KMS-11 (cell line): ENCODE measurements around the gene FSD2.
"Not testable (repeated sequence)": the region's sequence is repeated elsewhere in the genome, so short reads cannot be mapped to it uniquely, and the experiment has no call there.

ENCODE experiments used
- H2AFZ ChIP-seq: fragments of 200-600 bp; sonication (generic); 2 replicates; pipeline ENCODE4 v1.6.1; 2016; ENCODE audit warnings: antibody characterized with exemption, mixed run types, low read depth
- H3K27ac ChIP-seq: fragments of 200-600 bp; sonication (generic); 2 replicates; pipeline ENCODE4 v1.6.1; 2016; ENCODE audit warnings: mild to moderate bottlenecking, mixed run types
- H3K27me3 ChIP-seq: fragments of 200-600 bp; sonication (generic); 2 replicates; pipeline ENCODE4 v1.6.1; 2017; ENCODE audit warnings: mild to moderate bottlenecking, low read depth, mixed run types, moderate library complexity; ENCODE audit not compliant: insufficient read depth
- H3K36me3 ChIP-seq: fragments of 200-600 bp; sonication (generic); 2 replicates; pipeline ENCODE4 v1.6.1; 2017; ENCODE audit warnings: mild to moderate bottlenecking, mixed run types; ENCODE audit not compliant: insufficient read depth
- H3K4me1 ChIP-seq: fragments of 200-600 bp; sonication (generic); 2 replicates; pipeline ENCODE4 v1.6.1; 2016; ENCODE audit warnings: mild to moderate bottlenecking, low read depth, mixed run types; ENCODE audit not compliant: poor library complexity, severe bottlenecking
- H3K4me2 ChIP-seq: fragments of 200-600 bp; sonication (generic); 2 replicates; pipeline ENCODE4 v1.7.0; 2016; ENCODE audit warnings: mild to moderate bottlenecking, mixed run types
- H3K4me3 ChIP-seq: fragments of 200-600 bp; sonication (generic); IDR thresholded peaks from 2 replicates; pipeline ENCODE4 v1.6.1; 2017; ENCODE audit warnings: low read depth, low read length, mixed read lengths; ENCODE audit not compliant: insufficient read depth
- H3K79me2 ChIP-seq: fragments of 200-600 bp; sonication (generic); 2 replicates; pipeline ENCODE4 v1.6.1; 2016; ENCODE audit warnings: low read depth, mixed run types; ENCODE audit not compliant: insufficient read depth
- H3K9ac ChIP-seq: fragments of 200-600 bp; sonication (generic); 2 replicates; pipeline ENCODE4 v1.6.1; 2016; ENCODE audit warnings: mild to moderate bottlenecking, mixed run types
- H4K20me1 ChIP-seq: fragments of 200-600 bp; sonication (generic); 2 replicates; pipeline ENCODE4 v1.6.1; 2016; ENCODE audit warnings: mild to moderate bottlenecking, mixed run types; ENCODE audit not compliant: insufficient read depth
- CTCF ChIP-seq: fragments of 200-600 bp; sonication (generic); conservative IDR thresholded peaks from 2 replicates; pipeline ENCODE4 v1.6.1; 2017; ENCODE audit warnings: low read depth, mild to moderate bottlenecking, antibody characterized with exemption, low read length, moderate library complexity, mixed read lengths

Gene FSD2

DNA sequence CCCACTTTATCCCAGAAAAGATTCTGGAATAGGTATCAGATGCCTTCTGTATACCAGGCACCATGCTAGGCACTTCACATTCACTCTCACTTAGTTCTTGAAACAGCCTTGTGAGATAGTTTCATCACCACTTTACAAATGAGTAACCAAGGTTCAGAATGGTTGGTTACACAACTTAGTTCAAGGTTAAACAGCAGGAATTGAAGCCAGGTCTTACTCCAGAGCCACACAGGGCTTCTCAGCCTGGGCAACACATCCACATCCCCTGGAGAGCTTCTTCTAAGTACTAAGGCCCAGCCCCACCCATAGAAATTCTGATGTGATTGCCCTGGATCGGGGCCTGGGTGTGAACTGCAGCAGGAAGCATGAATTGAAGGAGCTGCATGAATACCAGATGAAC, 22.2 kb upstream of the FSD2 start:
- Histone ChIP-seq H3K9ac (no peak overlapping the region), H3K4me2 (no peak overlapping the region)
- TF ChIP-seq CTCF = no peak

GRCh38 chr15:82823049-82823448, 17.2 kb upstream of the FSD2 start:
- H2AFZ ChIP-seq = no peak overlapping the region
- H3K4me2 ChIP-seq = no peak overlapping the region
- H3K4me1 ChIP-seq = no peaks in the 10 kb centered on the region
- H4K20me1 ChIP-seq = no peaks in the 10 kb centered on the region
- H3K36me3 ChIP-seq = no peaks in the 10 kb centered on the region
- no peaks in the 10 kb centered on the region for H3K27me3 ChIP-seq
- TF ChIP-seq CTCF = no peak
- H3K9ac ChIP-seq = no peak overlapping the region
- no peak overlapping the region for H3K4me3 ChIP-seq
- H3K27ac ChIP-seq = no peak overlapping the region
- H3K79me2 ChIP-seq = no peaks in the 10 kb centered on the region

More for the DNA sequence above, 22.2 kb upstream of the FSD2 start:
- H3K27me3 ChIP-seq = no peaks in the 10 kb centered on the region
- no peak overlapping the region for H2AFZ ChIP-seq
- H3K79me2 ChIP-seq = no peaks in the 10 kb centered on the region
- H4K20me1 ChIP-seq = no peaks in the 10 kb centered on the region
- no peaks in the 10 kb centered on the region for H3K36me3 ChIP-seq
- no peak overlapping the region for H3K4me3 ChIP-seq
- no peak overlapping the region for H3K27ac ChIP-seq
- no peaks in the 10 kb centered on the region for H3K4me1 ChIP-seq

DNA sequence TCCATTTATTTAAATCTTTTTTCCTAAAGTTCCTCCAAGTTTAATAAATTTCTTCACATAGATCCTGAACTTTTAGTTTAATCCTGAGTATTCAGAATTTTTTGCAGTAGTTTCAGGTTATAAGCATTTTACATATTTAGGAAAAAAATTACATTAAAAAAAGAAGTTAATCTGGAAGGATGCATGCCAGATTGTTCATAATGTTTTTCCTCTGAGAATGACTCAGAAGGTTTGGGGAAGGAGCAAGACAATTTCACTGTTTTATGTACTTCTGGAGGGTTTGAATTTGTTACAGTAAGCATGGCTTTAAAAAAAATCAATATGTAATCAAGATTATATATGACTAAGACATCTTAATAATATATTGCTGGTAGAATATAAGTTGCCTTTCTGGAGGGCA, 16.0 kb upstream of the FSD2 start:
- H3K79me2 ChIP-seq, H3K27me3 ChIP-seq, H3K4me1 ChIP-seq, H3K9ac ChIP-seq, H3K4me2 ChIP-seq, H3K4me3 ChIP-seq, H3K36me3 ChIP-seq, H2AFZ ChIP-seq, H3K27ac ChIP-seq, H4K20me1 ChIP-seq: not testable (repeated sequence)

GRCh38 chr15:82821396-82821795, 15.5 kb upstream of the FSD2 start:
- H2AFZ ChIP-seq, H3K36me3 ChIP-seq, H3K4me2 ChIP-seq, H3K27me3 ChIP-seq, H3K27ac ChIP-seq, H3K4me3 ChIP-seq, H3K4me1 ChIP-seq, H3K79me2 ChIP-seq, H3K9ac ChIP-seq, H4K20me1 ChIP-seq: not testable (repeated sequence)

GRCh38 chr15:82820128-82820527, 14.3 kb upstream of the FSD2 start:
- H3K9ac ChIP-seq = no peak overlapping the region
- no peak overlapping the region for H2AFZ ChIP-seq
- H3K4me3 ChIP-seq = no peak overlapping the region
- no peaks in the 10 kb centered on the region for H3K4me1 ChIP-seq
- H4K20me1 ChIP-seq = no peaks in the 10 kb centered on the region
- no peaks in the 10 kb centered on the region for H3K27me3 ChIP-seq
- TF ChIP-seq CTCF = no peak
- H3K27ac ChIP-seq = no peak overlapping the region
- H3K79me2 ChIP-seq = no peaks in the 10 kb centered on the region
- no peak overlapping the region for H3K4me2 ChIP-seq
- 0 out of 2 replicates have a peak, but pooled peaks cover 3% of the 10 kb centered on the region for H3K36me3 ChIP-seq
